ENCODE data around the gene TUBA4A. TPM values are rescaled to one million over a fixed set of nuclear protein-coding genes. Genes with fewer than 3 reads are reported as not detected.

The TUBA4A gene
- total RNA-seq, 4 donors from 2014 or later = 49.5 to 137 (median 129) TPM

GRCh38 chr2:219213026-219213415 is 40.7 kb downstream of the TUBA4A start:
- Histone ChIP-seq H3K27ac (no peak overlapping the region), H3K27me3 (no peaks in the 10 kb centered on the region), H3K4me3 (no peak overlapping the region), H3K9me3 (no peaks in the 10 kb centered on the region), H3K4me1 (peaks cover 2 to 21% (median 7%) of the 10 kb centered on the region in 4 donors), H3K36me3 (peaks cover 0 to 32% (median 0%) of the 10 kb centered on the region in 3 donors)
- TF ChIP-seq POLR2A (IDR thresholded peaks at IDR 0.05) (no peak), CTCF (IDR thresholded peaks at IDR 0.05) (no peak)
- DNase-seq = peak in 1 of 3 donors; percentile 33

GRCh38 chr2:219210886-219211362 is 42.8 kb downstream of the TUBA4A start:
- DNase-seq = peak in 1 of 3 donors; percentile 41
- Histone ChIP-seq H3K4me3 (no peak overlapping the region), H3K27ac (peak overlapping the region; percentile 23 to 64 (median 32)), H3K4me1 (peaks cover 0 to 20% (median 10%) of the 10 kb centered on the region in 4 donors), H3K9me3 (no peaks in the 10 kb centered on the region), H3K27me3 (no peaks in the 10 kb centered on the region), H3K36me3 (peaks cover 0 to 34% (median 0%) of the 10 kb centered on the region in 3 donors)
- no peak for TF ChIP-seq POLR2A (IDR thresholded peaks at IDR 0.05)
- TF ChIP-seq CTCF (IDR thresholded peaks at IDR 0.05) = no peak

GRCh38 chr2:219210196-219210885 is 43.4 kb downstream of the TUBA4A start:
- Histone ChIP-seq H3K36me3 (peaks cover 0 to 34% (median 0%) of the 10 kb centered on the region in 3 donors), H3K27ac (peak overlapping the region in 2 of 4 donors; percentile 0 to 64), H3K4me3 (no peak overlapping the region), H3K27me3 (no peaks in the 10 kb centered on the region), H3K4me1 (peaks cover 0 to 24% (median 10%) of the 10 kb centered on the region in 4 donors), H3K9me3 (no peaks in the 10 kb centered on the region)
- TF ChIP-seq CTCF (IDR thresholded peaks at IDR 0.05) = no peak
- peak in 1 of 3 donors; percentile 40 for DNase-seq

- Histone ChIP-seq H3K9me3 (no peaks in the 10 kb centered on the region), H3K36me3 (peaks cover 0 to 34% (median 0%) of the 10 kb centered on the region in 3 donors), H3K4me3 (no peak overlapping the region), H3K27ac (peak overlapping the region in 2 of 4 donors; percentile 11 to 64), H3K27me3 (no peaks in the 10 kb centered on the region), H3K4me1 (peaks cover 0 to 24% (median 10%) of the 10 kb centered on the region in 4 donors)
- peak in 1 of 3 donors; percentile 47 for DNase-seq
- no peak for TF ChIP-seq POLR2A (IDR thresholded peaks at IDR 0.05)
- no peak for TF ChIP-seq CTCF (IDR thresholded peaks at IDR 0.05)
Observed at GRCh38 chr2:219209236-219210195, 44.2 kb downstream of the TUBA4A start.

- H3K4me3 ChIP-seq = peak overlapping the region in 1 of 4 donors; percentile 87
- H3K4me1 ChIP-seq = peaks cover 0 to 24% (median 10%) of the 10 kb centered on the region in 4 donors
- peaks cover 0 to 26% (median 0%) of the 10 kb centered on the region in 3 donors for H3K36me3 ChIP-seq
- no peak for TF ChIP-seq POLR2A (IDR thresholded peaks at IDR 0.05)
- TF ChIP-seq CTCF (IDR thresholded peaks at IDR 0.05) = no peak
- peak overlapping the region; percentile 98 to 99 (median 98) for H3K27ac ChIP-seq
- no peaks in the 10 kb centered on the region for H3K9me3 ChIP-seq
- no peaks in the 10 kb centered on the region for H3K27me3 ChIP-seq
- peak in 1 of 3 donors; percentile 40 for DNase-seq
Observed at GRCh38 chr2:219207884-219208740, 45.6 kb downstream of the TUBA4A start.
